GM18909 (cell line): ENCODE measurements around the gene RPL31.
A peak's percentile ranks its signal among the peaks of the same experiment; 100 is the strongest.

ENCODE experiments used
- ATAC-seq: cut with Tn5 transposase; IDR thresholded peaks from one replicate; pipeline ENCODE4 v1.9.1; 2021; ENCODE audit warnings: mild to moderate bottlenecking; ENCODE audit not compliant: unreplicated experiment, poor library complexity

Gene RPL31

DNA sequence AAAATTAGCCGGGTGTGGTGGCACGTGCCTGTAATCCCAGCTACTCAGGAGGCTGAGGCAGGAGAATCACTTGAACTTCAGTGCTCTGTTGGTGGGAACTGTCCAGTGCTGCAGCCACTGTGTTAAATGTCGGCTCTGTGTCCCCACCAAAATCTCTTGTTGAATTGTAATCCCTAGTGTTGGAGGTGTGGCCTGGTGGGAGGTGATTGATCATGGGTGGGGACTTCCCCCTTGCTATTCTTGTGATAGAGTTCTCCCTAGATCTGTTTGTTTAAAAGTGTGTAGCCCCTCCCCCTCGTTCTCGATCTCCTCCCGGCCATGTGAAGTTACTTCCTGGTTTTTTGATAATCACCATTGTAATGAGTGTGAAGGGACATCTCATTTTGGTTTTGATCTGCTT lies 9.8 kb upstream of the RPL31 start:
- no peak for ATAC-seq

DNA sequence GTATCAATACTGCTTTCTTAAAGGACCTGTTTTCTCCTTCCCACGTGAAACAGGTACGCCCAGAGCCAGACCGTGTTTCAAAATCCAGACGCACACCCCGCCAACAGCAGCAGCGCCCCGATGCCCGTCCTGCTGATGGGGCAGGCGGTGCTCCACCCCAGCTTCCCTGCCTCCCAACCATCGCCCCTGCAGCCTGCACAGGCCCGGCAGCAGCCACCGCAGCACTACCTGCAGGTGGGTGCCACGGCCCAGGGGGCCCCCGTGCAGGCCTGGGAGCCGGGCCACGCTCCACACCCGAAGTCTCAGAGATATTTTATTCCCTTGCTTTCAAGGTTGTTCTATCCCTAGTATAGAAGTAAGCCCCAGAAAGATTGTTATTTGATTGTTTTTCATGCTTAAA lies 8.8 kb upstream of the RPL31 start:
- ATAC-seq: no peak

- ATAC-seq: no peak
Measured at GRCh38 chr2:100995309-100996075, 6.6 kb upstream of the RPL31 start.

- no peak for ATAC-seq
Measured at GRCh38 chr2:100997509-100998234, 4.4 kb upstream of the RPL31 start.

- ATAC-seq: no peak
Measured at GRCh38 chr2:100998235-100998573, 3.9 kb upstream of the RPL31 start.

- no peak for ATAC-seq
Measured at GRCh38 chr2:100999995-101000394, 2.1 kb upstream of the RPL31 start.

DNA sequence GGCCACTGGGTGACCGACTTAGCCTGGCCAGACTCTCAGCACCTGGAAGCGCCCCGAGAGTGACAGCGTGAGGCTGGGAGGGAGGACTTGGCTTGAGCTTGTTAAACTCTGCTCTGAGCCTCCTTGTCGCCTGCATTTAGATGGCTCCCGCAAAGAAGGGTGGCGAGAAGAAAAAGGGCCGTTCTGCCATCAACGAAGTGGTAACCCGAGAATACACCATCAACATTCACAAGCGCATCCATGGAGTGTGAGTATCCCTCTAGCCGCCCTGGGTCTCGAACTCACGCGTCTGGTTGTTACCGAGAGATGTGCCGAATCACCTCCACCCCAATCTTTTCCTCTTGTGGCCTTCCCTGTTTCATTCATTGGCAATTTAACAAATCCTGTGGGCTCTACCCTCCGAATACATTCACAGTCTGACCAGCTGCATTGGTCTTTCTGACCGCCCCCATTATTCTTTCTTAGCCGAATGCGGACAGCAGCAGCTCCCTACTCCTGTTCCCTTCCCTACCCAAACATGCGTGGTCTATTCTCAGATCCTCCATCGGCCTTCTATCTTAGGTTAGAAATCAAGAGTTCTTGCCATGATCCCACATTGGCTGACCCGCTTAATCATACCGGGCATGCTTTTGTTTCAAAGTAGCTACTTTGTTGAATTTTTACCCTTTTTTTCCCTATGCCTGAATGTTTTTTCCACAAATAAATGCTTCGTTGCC lies 631 bp downstream of the RPL31 start:
- no peak for ATAC-seq

DNA sequence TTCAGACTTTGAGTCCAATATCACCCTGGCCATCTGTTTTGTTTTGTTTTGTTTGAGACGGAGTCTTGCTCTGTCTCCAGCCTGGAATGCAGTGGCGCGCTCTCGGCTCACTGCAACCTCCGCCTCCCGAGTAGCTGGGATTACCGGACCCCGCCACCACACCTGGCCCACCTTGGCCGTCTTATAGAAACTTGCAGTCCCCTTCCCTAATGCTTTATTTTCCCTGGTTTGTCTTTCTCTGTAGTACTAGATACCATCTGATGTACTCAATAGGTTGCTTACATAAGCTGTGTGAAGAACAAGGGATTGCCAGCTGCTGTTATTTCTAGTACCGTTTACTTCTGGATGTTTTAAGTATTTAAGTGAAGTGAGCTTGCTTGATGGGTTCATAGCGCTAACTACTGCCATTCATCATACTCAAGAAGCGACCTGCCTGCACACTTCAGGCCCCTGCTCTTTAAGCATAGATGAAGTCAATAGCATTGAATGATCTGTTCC lies 1.2 kb downstream of the RPL31 start:
- no peak for ATAC-seq

DNA sequence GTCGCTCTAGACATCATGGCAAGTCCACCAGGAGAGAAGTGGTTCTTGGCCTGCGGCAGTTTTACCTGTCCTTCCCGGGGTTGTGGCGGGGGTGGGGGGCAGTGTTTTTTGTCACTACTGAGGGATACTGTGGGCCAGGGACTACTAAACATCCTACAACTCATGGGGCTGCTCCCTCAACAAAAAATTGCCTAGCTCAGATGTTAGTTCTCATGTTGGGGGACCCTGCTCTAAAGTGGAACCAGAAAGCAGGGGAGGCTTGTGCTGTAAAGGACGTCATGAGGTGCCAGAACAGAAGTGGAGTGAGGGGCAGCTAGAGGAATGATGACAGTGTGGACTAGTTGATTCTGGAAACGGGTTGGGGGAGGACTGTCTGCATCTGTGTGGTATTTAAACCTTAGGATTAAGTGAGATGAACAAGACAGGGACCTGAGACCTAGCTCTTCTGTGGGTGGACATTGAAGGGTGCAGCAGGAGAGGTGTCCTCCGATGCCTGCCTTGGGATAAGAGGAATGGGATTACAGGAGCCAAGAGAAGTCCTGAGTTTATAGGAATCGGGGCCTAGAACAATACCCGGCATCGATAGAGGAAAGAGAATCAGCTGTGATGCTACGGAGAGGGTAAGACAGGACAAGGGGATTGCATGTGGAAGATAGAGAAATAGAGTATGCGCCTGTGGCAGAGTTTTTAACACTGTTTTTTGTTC lies 2.7 kb downstream of the RPL31 start:
- ATAC-seq: no peak

DNA sequence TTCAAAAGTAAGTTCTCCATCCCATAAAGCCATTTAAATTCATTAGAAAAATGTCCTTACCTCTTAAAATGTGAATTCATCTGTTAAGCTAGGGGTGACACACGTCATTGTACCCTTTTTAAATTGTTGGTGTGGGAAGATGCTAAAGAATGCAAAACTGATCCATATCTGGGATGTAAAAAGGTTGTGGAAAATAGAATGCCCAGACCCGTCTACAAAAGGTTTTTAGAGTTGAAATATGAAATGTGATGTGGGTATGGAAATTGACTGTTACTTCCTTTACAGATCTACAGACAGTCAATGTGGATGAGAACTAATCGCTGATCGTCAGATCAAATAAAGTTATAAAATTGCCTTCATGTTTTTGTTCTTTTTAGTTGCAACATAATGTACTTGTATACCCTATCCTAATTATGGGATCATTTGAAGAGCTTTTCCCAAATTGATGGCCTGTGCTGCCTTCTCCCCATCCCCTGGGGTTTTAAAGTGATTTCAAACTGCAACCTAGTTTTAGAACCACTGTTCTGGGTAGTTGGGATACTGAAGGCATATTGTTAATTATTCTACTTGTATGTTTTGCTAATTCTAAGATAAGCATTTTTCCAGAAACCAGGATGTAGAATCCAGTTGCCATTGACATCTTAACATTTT lies 4.1 kb downstream of the RPL31 start:
- no peak for ATAC-seq

DNA sequence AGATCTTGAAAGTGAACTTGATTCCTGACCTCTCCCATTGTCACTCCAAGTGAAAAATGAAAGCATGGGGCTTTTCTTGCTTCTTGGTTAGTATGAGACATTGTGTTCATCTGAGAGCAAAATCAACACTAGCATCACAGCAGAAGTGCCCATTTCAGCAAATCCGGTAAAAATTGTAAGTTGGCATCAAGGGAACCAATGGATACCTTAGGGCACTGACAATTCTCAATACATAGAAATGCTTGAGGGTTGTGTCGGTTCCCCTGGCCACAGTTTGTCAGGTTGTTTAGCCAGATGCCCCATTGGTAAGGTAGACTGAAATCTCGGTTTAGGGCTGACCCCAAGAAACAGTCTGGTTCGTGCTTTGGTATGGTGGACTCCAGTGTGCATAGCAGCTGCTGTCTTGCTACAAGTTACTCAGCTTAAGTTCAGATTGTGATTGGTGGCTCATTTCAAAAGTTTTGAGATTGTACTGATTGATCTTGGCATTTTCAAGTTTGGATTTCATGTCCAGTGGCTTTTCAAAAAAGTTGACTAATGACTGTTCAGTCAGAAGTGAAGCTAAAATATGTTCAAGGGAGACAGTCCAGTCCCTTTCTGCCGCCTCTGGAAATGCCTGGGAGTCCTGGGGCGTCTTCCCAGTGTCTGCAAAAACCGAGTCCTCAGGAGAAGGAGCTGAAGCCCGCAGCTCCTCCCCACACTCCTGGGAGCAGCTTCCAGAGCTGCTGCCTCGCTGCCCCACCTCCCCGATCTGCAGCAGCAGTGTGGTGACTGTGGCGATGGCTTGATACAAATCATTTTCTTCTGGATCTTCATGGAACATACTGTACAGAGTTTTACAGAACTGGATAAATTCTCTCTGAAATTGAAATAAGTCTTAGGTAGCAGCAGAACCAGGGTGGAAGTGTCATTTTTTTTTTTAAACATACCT lies 5.6 kb downstream of the RPL31 start:
- ATAC-seq: no peak

DNA sequence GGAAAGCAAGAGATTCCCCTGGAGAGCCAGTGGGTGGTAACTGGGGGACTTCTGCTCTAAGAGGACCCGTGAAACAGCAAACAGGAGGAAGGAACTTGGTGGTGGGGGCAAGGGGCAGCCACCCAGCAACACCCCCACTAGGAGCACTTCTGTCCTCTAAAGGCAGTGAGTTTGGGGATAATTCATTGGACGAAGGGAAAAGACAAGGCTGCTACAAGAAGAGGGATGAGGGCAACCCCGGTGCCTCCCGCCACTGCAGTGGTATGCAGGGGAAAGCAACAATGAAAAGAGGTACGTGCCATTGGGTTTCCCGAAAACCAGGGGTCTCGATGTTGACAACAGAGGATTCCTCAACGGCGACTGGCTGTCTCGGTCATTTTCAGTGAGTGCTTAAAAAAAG lies 9.1 kb downstream of the RPL31 start:
- ATAC-seq: no peak

GRCh38 chr2:101012054-101012705 lies 10.1 kb downstream of the RPL31 start:
- ATAC-seq: peak; percentile 85

DNA sequence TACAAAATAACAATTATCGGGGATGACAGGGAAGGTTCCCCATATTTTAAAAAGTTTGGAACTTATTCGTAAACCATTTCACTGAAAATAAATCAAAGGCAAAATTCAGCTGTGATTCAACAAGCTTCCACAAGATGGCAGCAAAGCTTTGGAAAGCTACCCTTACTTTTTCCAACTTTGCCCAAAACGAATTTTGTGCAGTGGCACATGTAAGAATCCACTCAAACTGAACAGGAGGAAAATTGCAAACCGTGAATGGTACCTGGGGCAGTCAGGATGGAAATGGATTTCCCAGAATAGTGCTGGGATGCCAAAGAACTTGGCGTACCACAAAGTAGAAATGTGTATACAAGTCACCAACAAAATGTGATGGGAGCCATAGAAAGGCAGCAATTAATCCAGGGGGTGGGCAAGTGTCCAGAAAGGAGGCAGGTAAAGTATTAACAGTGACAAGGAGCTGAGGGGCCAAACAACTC lies 10.7 kb downstream of the RPL31 start:
- ATAC-seq: peak; percentile 5

DNA sequence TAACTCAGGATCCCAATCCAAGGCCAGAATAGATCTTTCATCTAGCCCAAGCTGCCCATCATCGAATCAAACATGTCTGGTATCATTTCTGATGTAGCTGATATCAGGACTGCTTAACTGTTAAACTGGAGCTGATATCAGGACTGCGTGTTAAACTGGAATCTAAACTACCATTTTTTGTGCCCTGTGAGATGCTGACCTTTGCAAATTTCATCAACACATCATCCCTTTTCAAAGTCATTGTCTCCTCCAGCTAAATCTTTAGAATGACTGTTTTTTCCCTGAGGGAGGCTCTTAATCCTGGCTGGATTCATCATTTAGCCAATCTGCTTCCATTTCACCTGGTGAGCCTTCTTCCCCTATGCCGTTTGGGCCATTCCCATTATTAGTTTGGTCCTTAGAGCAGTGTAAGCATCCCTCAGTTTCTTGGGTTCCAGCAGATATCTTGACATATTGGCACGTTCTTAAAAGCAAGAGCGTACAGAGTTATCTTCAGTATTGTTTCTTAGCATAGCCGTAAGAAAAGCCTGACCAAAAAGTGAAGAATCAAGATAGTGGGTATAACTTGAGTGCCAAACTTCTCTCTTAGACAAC lies 12.3 kb downstream of the RPL31 start:
- no peak for ATAC-seq

- ATAC-seq: no peak
Measured at GRCh38 chr2:101017371-101017770, 15.3 kb downstream of the RPL31 start.

DNA sequence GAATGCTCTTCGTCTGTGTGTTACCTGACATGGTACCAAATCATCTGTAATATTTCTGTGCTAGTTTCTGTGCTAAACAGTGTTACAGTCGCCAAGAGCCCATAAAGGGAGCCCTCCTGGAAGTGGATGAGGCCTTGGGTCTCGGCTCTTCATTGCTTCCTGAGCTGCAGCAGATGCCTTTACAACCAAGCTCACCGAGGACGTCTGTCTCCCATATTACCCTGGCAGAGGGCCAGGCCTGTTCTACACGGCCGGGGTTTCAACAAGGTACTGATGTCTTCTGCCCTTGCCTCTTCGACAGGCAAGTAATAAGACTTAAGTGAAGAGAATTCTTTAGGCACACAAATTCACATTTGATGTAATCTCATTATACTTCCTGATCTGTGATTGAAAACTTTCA lies 16.8 kb downstream of the RPL31 start:
- no peak for ATAC-seq

GRCh38 chr2:101022221-101022620 lies 20.1 kb downstream of the RPL31 start:
- no peak for ATAC-seq
